HG03064 (cell line): ENCODE results near the gene DRGX.

ENCODE experiments used
- ATAC-seq: cut with Tn5 transposase; IDR thresholded peaks from one replicate; pipeline ENCODE4 v1.9.1; 2021; ENCODE audit warnings: low read depth; ENCODE audit not compliant: unreplicated experiment

The DRGX gene

DNA sequence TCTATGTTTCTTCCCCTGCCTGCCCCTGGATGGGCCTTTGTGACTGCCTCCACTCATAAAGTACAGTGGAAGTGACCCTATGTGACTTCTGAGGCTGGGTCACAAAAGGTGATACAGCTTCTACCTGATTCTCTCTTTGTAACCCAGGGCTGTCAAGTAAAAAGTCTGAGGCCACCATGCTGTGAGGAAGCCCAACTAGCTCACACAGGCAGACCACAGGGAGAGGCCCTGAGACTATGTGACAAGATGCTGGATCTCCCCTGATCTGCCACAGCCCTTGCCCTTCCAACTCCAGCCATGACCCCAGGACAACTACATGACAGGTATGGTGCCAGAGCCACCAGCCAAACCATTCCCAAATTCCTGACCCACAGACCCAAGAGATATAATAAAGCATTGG, 45.8 kb downstream of the DRGX start:
- ATAC-seq = no peak

- no peak for ATAC-seq
Measured at GRCh38 chr10:49349390-49349789, 46.5 kb downstream of the DRGX start.

- ATAC-seq = no peak
Measured at GRCh38 chr10:49348593-49348992, 47.3 kb downstream of the DRGX start.

GRCh38 chr10:49347827-49348226, 48.1 kb downstream of the DRGX start:
- no peak for ATAC-seq

DNA sequence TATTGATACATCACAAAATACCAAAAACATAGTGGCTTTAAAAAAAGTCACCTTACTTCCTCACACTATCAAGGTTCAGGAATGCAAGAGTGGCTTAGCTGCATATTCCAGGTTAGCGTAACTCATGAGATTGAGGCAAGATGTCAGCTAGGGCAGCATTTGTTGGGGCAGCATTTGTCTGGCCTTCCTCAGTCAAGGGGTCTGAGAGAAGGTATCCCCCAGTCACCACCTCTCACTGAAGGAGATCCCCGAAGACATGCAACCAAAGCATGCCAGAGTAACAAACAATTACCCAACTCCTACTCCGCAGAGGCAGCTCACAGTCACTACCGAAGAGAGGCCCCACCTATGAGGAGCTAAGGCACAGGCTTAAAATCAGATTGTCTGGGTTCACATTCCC, 48.5 kb downstream of the DRGX start:
- no peak for ATAC-seq

DNA sequence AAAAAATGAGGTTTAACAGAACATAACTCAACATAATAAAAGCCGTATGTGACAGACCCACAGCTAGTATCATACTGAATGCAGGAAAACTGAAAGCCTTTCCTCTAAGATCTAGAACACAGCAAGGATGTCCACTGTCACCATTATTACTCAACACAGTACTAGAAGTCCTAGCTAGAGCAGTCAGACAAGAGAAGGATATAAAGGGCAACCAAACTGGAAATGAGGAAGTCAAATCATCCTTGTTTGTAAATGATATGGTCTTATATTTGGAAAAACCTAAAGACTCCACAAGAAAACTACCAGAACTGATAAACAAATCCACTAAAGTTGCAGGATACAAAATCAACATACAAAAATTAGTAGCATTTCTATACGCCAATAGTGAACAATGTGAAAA, 51.0 kb downstream of the DRGX start:
- ATAC-seq = no peak

GRCh38 chr10:49338604-49339003, 57.3 kb downstream of the DRGX start:
- no peak for ATAC-seq

- no peak for ATAC-seq
Measured at GRCh38 chr10:49335364-49335972, 60.4 kb downstream of the DRGX start.

GRCh38 chr10:49334964-49335363, 60.9 kb downstream of the DRGX start:
- no peak for ATAC-seq

GRCh38 chr10:49333192-49333591, 62.7 kb downstream of the DRGX start:
- no peak for ATAC-seq

GRCh38 chr10:49332768-49333167, 63.1 kb downstream of the DRGX start:
- no peak for ATAC-seq

DNA sequence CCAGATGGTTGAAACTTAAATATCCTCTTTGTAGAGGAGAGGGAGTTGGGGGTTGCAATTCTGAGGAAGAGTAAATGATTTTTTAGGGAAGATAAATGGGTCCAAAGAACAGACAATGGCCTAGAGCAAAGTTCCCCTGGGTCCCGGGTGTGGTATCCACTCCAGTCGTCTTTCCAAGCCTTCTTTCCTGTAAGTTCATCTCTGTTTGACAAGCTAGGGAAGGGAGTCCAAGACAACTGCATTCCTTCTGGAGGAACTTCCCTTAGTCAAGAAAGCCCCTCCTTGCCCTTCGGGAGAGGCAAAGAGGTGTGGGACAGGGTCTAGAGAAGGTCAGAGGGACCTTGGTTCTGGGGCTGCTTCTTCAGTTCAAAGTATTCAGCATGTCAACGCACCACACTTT, 63.6 kb downstream of the DRGX start:
- no peak for ATAC-seq

GRCh38 chr10:49331431-49331830, 64.5 kb downstream of the DRGX start:
- ATAC-seq = no peak

- ATAC-seq = no peak
Measured at GRCh38 chr10:49330127-49330665, 65.7 kb downstream of the DRGX start.

- no peak for ATAC-seq
Measured at GRCh38 chr10:49329146-49329505, 66.8 kb downstream of the DRGX start.

- no peak for ATAC-seq
Measured at GRCh38 chr10:49328401-49329145, 67.3 kb downstream of the DRGX start.

GRCh38 chr10:49327036-49327813, 68.7 kb downstream of the DRGX start:
- ATAC-seq = no peak

GRCh38 chr10:49325916-49326783, 69.7 kb downstream of the DRGX start:
- ATAC-seq = no peak

DNA sequence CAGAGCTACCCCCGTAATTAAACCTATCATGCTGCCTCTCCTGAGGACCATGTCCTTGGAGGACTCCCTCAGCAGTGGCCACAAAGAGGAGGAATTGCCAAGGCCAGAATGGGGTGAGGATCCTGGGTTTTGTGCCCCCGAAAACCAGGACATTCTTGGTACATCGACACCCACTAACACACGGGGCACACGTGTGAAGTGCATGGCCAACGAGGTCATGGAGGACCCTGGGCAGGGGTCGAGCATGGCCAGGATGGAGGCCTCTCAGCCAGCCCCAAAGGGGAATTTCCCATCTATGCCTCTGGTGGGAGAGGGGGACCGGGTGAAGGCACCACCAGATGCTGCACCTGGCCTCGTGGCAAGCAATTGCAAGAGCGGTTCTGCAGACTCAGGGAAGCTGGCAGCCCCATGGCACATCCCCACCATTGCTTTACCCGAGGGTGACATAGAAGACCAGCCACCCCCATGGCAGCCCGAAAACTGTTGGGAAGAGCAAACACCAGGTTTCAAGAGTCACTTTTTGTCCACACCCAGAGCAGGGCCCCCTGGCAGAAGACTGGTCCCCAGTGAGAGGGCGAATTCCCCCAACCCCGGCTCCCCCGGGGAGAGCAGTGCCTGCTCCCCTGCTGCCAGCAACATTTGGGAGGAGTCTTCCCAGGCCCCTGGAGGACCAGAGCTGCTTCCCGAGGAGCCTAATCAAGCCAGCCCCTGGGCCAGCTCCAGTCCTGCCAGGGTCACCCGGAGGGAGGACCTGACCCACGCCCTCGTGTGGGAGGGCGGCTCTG, 70.6 kb downstream of the DRGX start:
- no peak for ATAC-seq

GRCh38 chr10:49324711-49325110, 71.2 kb downstream of the DRGX start:
- no peak for ATAC-seq
